Activated CD8-positive, alpha-beta memory T cell treated with anti-CD3 and anti-CD28 coated beads for 48 hours (primary cell): ENCODE data around the gene MYOZ2.
A peak's percentile ranks its signal among the peaks of the same experiment; 100 is the strongest.

Source experiments
- DNase-seq, 3 experiments: peaks; one replicate each; pipeline ENCODE4 v3.0.0-alpha.2; 2020; ENCODE audit warnings: low read depth in 2 of 3, low spot score in 2 of 3

Gene MYOZ2

DNA sequence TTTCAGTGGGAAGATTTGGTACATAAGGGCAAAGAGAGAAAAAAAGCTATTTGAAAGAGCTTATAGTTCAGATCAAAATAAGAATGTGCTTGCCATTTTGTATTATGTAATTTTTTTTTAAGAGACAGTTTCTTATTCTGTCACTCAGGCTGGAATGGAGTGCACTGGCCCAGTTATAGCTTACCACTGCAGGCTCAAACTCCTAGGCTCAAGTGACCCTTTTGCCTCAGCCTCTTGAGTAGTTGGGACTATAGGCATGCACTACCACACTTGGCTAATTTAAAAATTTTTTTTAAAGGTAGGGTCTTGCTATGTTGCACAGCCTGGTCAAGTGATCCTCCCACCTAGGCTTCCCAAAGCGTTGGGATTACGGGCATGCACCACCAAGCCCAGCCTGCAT lies 54.7 kb downstream of the MYOZ2 start:
- DNase-seq, result no peak

- no peak for DNase-seq
Measured at GRCh38 chr4:119191505-119191904, 55.9 kb downstream of the MYOZ2 start.

GRCh38 chr4:119197772-119198212 lies 62.2 kb downstream of the MYOZ2 start:
- DNase-seq, result no peak

- DNase-seq, result no peak
Measured at GRCh38 chr4:119204916-119205315, 69.3 kb downstream of the MYOZ2 start.

DNA sequence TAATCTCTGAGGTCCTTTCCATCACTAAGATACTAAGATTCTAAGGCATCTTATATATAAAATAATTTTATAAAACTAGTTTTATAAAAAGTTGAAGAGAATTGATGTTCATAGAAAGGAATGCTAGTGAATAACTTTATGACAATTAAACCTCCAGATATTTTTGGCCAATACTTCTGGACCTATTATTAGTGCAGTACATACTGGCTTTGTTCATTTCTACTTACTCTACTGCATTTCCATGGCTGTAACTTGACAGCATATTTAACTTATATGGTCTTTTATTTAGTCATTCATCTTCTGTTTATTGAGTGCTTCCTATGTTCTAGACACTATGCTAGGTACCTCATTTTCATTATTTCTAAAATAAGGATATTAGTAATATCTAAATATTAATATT lies 70.1 kb downstream of the MYOZ2 start:
- DNase-seq, result no peak

DNA sequence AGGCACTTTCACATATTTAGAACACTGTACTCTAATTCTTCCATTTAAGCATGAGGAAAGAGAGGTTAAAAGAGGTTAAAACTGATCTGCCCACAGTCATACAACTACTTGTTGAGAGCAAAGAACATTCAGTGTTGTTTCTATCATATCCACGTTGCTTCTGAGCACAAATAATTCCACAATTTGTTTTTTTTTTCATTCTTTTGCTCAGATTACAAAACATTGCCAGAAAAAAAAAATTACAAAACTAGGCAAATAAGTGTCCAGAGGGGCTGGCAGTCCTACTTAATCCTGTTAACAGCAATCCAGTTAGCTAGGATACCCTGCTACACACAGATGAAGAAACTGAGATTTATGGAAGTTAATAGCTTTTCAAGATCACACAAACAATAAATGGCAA lies 70.5 kb downstream of the MYOZ2 start:
- no peak for DNase-seq

GRCh38 chr4:119207051-119207450 lies 71.4 kb downstream of the MYOZ2 start:
- DNase-seq, result no peak

- no peak for DNase-seq
Measured at GRCh38 chr4:119209077-119209476, 73.4 kb downstream of the MYOZ2 start.

DNA sequence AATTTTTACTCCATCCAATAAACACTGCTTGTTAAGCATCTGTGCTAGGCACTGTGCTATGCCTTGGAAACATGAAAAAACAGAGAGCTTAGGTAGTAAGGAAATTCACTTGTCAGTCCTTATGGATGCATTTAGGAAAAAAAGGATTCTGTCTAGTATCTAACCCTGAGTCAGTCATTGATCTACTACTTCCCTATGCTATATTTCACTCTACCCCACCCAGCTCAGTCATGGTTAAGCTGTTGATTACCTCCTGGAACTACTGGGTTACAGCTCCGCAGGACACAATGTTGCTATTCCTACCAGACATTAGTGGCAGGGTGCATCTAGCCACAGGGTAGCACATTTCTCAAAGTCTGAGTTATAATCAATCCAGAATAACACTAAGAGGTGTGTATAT lies 74.0 kb downstream of the MYOZ2 start:
- no peak for DNase-seq

DNA sequence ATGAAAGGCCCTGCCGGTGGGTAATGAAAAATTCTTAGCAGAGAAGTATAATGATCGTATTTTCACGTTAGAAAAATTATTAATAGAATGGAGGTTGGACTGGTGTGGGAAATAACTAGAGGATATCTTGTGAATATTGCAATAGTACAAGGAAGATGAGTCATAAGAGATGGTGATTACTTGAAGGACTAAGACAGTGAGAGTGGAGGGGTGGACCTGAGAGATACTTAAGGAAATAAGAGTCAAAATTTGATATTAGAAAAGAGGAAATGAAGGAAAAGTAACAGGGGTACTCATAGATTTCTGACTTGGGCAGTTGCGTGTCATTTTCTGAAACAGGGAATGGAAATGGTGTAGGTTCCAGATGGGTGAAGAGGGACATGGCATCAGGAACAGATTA lies 75.1 kb downstream of the MYOZ2 start:
- DNase-seq, result no peak

DNA sequence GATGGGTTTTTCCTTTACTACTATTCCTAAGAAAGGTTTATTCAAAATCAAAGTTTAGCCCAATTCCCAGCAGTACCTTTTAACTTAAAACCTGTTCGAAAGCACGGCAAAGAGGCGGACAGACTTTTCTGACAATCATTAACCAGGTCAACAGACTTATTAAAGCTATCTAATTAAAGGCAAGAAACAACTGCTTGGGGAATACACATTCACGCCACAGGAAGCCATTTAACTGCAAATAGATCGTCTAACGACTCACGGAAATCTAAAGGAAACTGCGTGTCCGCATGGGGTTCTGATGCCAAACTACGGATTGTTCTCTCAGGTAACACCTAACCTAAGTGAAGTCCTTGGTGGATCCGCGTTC lies 76.2 kb downstream of the MYOZ2 start:
- DNase-seq, result no peak

DNA sequence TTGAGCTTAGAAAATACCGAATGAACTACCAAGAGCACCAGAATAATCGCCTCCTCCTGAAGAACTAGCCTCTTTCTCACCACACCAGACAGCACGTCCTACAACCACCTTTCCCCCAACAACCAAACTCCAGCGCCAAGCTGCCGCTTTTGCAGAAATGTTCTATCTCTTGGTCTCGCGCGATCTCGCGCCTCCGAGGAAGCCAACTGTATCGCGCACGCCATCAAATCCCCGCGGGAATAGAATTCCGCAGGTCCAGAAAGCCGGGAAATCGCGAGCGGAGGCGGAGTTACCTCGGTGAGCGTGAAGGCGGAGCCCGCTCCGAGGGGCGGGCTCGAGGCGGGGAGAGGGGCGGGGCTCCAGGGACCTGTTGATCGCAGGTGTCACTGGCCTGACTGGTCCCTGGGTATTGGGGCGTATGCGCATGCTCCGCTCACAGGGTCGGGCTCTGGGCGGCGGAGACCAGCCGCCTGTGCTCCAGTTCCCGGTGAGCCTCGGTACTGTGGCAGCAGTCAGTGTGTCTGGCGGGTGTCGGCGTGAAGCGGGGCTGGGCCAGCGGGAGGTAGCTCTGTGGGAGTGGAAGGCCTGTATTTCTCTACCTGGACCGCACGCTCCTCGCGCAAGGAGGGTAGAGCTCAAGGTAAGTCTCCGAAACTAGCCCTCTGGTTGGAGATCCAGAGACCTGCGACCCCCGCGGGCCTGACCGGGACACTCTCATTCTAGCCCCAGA lies 76.8 kb downstream of the MYOZ2 start, which contains the start of gene USP53:
TSS of gene USP53 (plus strand) at position 480 of the 730 bp plus-strand sequence. CDS start 27,047 bp downstream, outside the sequence.
- DNase-seq, result peak; percentile 91 to 95 (median 92)

- peak in 2 of 3 experiments; percentile 34 to 46 for DNase-seq
Measured at GRCh38 chr4:119212964-119213606, 77.5 kb downstream of the MYOZ2 start.

GRCh38 chr4:119218093-119218492 lies 82.5 kb downstream of the MYOZ2 start:
- no peak for DNase-seq

GRCh38 chr4:119221412-119221811 lies 85.8 kb downstream of the MYOZ2 start:
- no peak for DNase-seq

- DNase-seq, result no peak
Measured at GRCh38 chr4:119227690-119228089, 92.1 kb downstream of the MYOZ2 start.

- no peak for DNase-seq
Measured at GRCh38 chr4:119228406-119228805, 92.8 kb downstream of the MYOZ2 start.

DNA sequence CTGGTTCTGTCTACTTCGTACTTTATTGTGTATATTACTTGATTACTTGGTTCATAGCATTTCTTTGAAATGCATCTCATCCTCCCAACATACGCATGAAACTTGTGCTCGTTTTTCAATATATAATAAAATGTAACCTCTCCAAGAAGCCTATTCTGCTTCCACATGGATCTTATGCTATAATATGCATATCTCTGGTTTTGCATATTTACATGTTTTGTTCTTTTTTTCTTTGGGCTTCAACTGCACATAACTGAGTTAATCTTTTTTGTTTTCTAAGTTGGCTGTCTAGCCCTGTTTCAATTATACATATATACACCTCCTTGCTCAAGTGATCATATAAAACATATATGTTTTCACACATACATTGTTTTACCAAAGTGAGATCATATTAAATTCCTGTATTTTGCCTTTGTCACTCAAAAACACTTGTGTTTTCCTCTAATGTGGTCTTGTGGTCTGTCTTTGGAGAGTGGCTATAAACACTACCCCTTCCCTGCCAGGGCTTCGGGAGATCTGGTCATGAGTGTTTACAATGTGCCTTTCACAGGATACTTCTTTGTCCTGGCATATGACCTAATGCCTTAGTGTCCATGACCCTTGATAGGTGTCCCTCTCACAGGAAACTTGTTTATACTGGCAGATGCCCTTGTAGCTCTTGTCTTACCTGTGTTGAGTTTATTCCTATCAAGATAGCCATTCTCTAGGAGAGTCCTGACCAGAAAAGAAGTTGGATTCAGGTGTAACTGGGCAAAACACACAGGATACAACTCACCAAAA lies 94.5 kb downstream of the MYOZ2 start:
- DNase-seq, result no peak

DNA sequence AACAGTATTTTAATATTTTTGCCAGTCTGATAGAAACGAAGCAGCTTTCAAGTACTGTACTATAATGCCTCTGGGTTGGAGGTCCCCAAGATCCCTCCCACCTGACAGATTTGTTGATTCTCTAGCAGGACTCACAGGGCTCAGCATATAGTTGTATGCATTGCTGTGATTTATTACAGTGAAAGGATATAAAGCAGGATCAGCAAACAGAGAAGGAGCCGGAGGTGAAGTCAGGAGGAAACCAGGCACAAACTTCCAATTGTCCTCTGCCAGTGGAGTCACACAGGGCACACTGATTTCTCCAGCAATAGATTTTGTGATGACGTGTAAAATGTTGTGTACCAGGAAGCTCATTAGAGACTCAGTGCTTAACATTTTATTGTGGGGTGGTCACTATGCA lies 95.9 kb downstream of the MYOZ2 start:
- no peak for DNase-seq

DNA sequence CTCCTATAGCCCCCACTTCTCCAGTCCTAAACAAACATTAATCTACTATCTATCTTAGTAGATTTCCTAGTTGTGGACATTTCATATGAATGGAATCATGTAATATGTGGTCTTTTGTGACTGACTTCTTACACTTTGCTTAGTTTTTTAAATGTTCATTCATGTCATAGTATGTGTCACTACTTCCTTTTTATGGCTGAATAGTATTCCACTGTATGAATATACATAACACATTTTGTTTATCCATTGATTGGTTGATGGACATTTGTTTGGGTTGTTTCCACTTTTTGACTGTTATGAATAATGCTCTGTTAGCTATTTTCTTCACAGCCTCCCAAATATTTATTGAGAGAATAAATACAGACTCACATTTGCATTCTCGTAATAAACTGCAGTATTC lies 96.7 kb downstream of the MYOZ2 start:
- no peak for DNase-seq

- no peak for DNase-seq
Measured at GRCh38 chr4:119233191-119233590, 97.6 kb downstream of the MYOZ2 start.

DNA sequence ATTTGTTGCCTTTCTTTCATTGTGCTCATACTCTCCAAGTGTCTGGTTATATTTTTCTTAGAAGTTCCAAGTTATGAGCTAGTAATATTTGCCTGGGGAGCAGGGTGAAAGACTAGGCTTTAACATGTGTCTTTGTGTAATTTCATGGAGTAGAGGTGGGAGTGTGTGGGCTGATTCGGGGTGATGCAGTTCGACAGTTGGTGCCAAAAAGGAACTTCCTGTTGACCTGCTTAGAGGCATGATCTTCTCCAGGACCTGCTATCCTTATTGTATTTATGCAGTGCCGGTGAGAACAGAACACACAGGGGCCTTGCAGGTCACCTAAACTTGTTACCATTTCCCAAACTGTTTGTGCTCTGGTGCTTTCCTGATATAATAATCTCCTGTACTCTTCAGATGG lies 98.1 kb downstream of the MYOZ2 start:
- DNase-seq, result no peak
